ENCODE measurements around the gene STK32B.

DNA sequence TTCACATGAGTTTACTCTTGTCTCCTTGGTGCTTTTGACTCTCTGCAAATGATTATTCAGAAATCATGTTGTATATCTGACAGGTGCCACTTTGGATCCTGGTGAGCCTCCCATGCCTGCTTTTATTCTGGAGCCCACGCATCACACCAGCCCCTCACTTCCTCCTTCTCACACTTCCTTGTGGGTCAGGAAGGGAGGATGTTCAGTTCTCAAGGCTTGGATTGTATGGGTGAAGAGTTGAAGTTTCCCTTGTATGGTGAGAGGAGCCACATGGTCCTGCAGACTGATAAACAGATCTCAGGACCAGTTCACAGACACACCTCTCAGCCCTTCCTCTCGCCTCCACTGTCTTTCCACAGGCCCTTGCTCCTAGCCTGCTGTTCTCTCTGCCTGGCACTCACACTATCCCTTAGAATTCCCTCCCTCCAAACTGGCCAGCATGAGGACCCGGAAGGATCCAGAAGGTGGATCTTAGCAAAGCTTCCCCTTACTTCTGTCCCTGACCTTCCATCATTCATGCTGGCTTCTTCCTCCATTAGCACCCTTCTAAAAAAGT lies 92.1 kb downstream of the STK32B start:
- TF ChIP-seq, protein P1, sequence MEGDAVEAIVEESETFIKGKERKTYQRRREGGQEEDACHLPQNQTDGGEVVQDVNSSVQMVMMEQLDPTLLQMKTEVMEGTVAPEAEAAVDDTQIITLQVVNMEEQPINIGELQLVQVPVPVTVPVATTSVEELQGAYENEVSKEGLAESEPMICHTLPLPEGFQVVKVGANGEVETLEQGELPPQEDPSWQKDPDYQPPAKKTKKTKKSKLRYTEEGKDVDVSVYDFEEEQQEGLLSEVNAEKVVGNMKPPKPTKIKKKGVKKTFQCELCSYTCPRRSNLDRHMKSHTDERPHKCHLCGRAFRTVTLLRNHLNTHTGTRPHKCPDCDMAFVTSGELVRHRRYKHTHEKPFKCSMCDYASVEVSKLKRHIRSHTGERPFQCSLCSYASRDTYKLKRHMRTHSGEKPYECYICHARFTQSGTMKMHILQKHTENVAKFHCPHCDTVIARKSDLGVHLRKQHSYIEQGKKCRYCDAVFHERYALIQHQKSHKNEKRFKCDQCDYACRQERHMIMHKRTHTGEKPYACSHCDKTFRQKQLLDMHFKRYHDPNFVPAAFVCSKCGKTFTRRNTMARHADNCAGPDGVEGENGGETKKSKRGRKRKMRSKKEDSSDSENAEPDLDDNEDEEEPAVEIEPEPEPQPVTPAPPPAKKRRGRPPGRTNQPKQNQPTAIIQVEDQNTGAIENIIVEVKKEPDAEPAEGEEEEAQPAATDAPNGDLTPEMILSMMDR (IDR thresholded peaks at IDR 0.05), result no peak
- TF ChIP-seq RFX5 (IDR thresholded peaks at IDR 0.05) (no peak), MYC (IDR thresholded peaks at IDR 0.05; ENCODE audit: borderline replicate concordance, low read length) (no peak), JUNB (IDR thresholded peaks at IDR 0.05) (no peak), ESRRA (IDR thresholded peaks at IDR 0.05; ENCODE audit: borderline replicate concordance, low read length) (no peak), ZC3H11A (IDR thresholded peaks at IDR 0.05) (no peak), KDM1A (IDR thresholded peaks at IDR 0.05; ENCODE audit: low read depth) (no peak)
- TF ChIP-seq, protein P2, sequence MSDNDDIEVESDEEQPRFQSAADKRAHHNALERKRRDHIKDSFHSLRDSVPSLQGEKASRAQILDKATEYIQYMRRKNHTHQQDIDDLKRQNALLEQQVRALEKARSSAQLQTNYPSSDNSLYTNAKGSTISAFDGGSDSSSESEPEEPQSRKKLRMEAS (IDR thresholded peaks at IDR 0.05), result no peak
- TF ChIP-seq, protein P3, sequence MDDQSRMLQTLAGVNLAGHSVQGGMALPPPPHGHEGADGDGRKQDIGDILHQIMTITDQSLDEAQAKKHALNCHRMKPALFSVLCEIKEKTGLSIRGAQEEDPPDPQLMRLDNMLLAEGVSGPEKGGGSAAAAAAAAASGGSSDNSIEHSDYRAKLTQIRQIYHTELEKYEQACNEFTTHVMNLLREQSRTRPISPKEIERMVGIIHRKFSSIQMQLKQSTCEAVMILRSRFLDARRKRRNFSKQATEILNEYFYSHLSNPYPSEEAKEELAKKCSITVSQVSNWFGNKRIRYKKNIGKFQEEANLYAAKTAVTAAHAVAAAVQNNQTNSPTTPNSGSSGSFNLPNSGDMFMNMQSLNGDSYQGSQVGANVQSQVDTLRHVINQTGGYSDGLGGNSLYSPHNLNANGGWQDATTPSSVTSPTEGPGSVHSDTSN (IDR thresholded peaks at IDR 0.05), result no peak
- TF ChIP-seq, protein P4, sequence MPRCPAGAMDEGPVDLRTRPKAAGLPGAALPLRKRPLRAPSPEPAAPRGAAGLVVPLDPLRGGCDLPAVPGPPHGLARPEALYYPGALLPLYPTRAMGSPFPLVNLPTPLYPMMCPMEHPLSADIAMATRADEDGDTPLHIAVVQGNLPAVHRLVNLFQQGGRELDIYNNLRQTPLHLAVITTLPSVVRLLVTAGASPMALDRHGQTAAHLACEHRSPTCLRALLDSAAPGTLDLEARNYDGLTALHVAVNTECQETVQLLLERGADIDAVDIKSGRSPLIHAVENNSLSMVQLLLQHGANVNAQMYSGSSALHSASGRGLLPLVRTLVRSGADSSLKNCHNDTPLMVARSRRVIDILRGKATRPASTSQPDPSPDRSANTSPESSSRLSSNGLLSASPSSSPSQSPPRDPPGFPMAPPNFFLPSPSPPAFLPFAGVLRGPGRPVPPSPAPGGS (IDR thresholded peaks at IDR 0.05), result no peak
- TF ChIP-seq, protein P5, sequence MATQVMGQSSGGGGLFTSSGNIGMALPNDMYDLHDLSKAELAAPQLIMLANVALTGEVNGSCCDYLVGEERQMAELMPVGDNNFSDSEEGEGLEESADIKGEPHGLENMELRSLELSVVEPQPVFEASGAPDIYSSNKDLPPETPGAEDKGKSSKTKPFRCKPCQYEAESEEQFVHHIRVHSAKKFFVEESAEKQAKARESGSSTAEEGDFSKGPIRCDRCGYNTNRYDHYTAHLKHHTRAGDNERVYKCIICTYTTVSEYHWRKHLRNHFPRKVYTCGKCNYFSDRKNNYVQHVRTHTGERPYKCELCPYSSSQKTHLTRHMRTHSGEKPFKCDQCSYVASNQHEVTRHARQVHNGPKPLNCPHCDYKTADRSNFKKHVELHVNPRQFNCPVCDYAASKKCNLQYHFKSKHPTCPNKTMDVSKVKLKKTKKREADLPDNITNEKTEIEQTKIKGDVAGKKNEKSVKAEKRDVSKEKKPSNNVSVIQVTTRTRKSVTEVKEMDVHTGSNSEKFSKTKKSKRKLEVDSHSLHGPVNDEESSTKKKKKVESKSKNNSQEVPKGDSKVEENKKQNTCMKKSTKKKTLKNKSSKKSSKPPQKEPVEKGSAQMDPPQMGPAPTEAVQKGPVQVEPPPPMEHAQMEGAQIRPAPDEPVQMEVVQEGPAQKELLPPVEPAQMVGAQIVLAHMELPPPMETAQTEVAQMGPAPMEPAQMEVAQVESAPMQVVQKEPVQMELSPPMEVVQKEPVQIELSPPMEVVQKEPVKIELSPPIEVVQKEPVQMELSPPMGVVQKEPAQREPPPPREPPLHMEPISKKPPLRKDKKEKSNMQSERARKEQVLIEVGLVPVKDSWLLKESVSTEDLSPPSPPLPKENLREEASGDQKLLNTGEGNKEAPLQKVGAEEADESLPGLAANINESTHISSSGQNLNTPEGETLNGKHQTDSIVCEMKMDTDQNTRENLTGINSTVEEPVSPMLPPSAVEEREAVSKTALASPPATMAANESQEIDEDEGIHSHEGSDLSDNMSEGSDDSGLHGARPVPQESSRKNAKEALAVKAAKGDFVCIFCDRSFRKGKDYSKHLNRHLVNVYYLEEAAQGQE (IDR thresholded peaks at IDR 0.05), result no peak

Measured in A549 (cell line).